HG03139 (cell line): ENCODE results near the gene ITIH3.

ENCODE experiments used
- ATAC-seq: cut with Tn5 transposase; IDR thresholded peaks from one replicate; pipeline ENCODE4 v1.9.1; 2021; ENCODE audit not compliant: unreplicated experiment

The ITIH3 gene

DNA sequence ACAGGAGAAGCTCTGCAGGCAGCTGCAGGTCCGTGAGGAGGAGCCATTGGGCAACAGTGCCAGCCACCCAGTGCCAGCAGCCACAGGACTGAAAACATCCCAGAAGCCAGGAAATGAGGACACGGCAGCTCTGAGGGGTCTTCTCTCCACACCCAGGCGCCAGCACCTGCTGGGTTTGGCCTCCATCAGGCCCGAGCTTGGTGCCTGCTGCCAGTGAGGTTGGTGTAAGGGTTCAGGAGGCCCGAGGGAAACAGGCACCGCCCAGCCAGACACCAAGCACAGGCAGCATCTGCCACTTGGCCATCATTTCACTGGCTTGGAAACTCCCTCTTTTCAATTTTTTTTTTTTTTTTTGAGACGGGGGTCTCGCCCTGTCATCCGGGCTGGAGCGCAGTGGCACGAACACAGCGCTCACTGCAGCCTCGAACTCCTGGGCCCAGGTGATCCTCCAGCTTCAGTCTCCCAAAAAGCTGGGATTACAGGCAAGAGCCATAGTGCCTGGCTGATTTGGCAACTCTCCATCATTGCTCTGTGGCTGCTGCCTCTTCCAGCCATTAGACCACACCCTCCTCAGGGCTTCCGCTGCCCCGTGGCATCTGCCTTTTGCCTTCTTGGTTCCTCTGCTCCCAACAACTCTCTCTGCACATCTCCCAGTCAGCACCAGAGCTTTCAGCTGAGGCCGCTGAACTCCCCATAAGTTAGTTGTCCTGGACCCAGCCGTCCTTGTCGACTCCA is 1.5 kb upstream of the ITIH3 start:
- ATAC-seq = no peak

GRCh38 chr3:52793702-52794611 is 639 bp upstream of the ITIH3 start:
- ATAC-seq = no peak

DNA sequence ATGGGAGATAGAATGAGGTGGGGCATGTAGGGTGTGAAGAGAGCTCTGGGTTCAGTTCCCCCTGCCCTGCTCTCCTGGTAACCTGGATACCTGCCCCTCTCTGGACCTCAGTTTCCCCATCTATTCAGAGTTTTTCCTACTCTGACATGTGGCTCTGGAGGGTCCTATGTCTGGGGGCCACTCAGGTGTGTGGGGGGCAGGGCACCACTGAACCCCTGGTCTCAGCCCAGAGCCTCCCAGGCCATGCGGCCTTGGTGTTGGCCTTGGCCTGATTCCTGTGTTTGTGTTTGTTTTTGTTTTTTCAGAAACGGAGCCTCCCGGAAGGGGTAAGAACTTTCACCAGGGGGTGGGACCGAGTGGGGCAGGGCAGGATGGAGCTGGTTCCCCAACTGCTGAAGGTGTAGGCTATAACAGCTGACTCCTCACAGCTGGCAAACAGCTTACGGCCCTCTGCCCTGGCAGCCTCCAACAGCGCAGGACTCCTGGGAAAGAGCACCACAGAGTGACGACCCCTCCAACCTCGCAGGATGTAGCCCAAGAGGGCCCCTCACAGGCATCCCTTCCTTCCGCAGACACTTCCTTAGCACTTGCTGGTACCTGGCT is 803 bp downstream of the ITIH3 start:
- ATAC-seq = no peak

DNA sequence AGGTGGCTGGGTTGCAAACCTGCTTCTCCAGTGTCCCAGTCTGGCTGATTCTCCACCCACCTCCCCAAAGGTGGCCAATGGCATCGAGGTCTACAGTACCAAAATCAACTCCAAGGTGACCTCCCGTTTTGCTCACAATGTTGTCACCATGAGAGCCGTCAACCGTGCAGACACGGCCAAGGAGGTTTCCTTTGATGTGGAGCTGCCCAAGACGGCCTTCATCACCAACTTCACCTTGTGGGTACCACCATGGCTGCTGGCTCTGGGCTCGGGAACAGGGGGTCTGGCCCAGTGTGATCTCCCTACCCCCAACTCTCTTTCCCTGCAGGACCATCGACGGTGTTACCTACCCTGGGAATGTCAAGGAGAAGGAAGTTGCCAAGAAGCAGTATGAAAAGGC is 1.8 kb downstream of the ITIH3 start:
- ATAC-seq = no peak

GRCh38 chr3:52798376-52798977 is 3.9 kb downstream of the ITIH3 start:
- no peak for ATAC-seq

GRCh38 chr3:52798978-52799476 is 4.4 kb downstream of the ITIH3 start:
- no peak for ATAC-seq

GRCh38 chr3:52800079-52800478 is 5.5 kb downstream of the ITIH3 start:
- ATAC-seq = no peak

DNA sequence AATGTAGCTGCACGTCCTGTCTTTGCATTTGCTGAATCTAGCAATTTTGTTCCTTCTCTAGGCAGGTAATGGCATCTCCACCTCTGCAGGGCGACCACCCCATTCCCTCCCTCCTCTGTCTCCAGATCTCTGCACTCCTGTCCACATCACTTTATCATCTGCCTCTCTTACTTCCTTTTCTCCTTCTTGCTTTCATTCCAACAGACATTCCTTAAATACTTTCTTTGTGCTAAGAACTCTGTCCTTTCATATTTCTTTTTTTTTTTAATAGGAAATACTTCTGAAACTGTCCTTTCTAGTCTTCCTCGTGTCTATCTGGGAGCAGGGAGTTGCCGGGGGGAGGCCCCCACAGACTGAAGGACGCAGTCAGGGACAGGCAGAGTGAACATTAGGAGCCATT is 7.2 kb downstream of the ITIH3 start:
- ATAC-seq = no peak

- ATAC-seq = no peak
These were observed 10.9 kb downstream of the ITIH3 start for GRCh38 chr3:52805270-52806039.

- no peak for ATAC-seq
These were observed 14.6 kb downstream of the ITIH3 start for GRCh38 chr3:52809149-52809548.

DNA sequence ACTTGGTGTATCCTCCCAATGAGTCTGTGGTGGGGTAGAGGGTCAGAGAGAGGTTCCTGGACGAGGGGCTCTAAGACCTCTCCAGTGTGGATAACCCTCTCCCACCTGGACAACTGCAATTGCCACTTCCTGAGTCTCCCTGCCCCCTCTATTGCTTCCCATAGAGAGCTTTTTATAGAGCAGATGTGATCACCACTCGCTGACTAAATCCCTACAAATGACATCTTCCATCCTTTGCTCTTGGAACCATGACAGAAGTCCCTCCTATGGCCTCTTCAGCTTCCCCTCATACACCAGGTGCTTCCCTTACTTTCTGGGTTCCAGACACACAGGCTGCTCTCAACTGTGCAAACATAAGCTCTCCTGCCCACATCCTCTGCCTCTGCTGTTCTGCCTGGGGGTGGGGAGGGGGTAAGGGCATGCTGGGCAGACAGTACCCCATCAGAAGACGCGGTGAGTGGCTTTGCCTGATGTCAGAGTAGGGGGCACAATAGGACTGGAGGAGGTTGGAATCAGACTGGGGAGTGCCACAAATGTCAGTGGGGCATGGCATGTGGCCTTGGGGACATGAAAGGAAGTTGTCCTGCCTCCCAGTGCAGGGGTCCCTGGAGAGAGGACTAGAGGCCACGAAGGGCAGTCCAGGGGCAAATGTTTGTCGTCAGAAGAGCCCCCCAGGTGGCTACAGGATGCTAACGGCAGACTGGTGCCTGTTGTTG is 15.2 kb downstream of the ITIH3 start:
- no peak for ATAC-seq

DNA sequence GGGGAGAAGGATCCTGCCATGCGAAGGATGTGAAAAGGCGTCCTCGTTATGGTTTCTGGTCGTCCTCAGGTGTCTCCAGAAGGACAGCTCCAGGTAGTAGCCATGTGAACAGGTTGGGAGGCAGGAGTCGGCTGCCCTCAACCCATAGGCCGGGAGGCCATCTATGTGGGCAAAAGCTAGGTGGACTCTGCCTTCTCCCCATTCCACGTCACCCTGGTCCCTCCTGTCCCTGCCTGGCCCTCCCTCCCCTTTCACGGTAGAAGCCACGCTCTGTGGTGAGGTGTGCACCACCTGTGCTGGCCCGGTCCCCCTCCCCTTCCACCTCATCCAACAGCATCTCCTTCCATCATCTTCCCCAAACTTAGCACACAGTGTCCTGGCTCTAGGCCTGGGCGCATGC is 16.3 kb downstream of the ITIH3 start:
- no peak for ATAC-seq

DNA sequence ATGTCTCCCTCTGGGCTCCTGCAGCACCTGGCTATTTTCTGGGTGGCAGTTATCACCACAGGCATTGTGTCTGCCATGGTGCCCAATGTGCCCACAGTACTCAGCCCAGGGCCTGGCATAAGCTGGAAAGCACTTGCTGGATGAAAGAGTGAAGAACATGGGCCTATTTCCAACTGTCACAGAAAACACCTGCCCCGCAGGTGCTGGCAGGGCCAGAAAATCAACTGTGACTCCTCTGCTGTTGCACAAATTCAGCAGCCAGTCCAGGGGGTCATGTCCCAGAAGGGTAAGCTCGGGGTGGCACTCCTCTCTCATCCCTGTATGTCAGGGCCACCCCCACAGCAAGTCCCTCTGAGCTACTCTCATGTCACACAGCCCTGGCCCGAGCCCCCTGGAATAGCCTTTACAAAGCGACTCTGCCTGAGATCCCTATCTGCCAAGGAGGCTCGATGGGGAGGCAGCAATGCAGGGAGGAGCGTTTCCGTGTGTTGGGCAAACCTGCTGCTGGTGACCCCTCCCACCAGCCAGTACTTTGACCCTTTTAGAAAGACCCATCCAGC is 16.9 kb downstream of the ITIH3 start:
- ATAC-seq = no peak

DNA sequence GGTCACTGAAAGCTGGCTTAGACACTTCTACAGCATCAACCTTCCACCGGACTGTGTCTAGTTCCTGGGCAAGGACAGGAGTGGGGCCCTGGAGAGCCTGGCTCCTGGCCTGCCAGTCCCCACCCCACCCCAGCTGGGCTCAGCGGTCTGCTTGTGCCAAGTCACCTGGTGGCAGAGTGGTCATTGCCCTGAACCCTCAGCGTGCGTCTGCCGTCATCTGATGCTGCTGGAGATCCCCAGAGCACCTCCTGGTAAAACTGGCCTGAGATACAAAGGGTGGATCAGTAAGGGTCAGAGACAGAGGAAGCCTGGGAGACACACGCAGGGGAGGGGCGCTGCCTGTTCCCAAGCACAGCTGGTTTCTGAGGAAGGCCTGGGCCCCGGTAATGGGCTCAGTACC is 19.2 kb downstream of the ITIH3 start:
- ATAC-seq = no peak

- no peak for ATAC-seq
These were observed 21.6 kb downstream of the ITIH3 start for GRCh38 chr3:52816199-52816598.

- no peak for ATAC-seq
These were observed 22.1 kb downstream of the ITIH3 start for GRCh38 chr3:52816654-52817053.

DNA sequence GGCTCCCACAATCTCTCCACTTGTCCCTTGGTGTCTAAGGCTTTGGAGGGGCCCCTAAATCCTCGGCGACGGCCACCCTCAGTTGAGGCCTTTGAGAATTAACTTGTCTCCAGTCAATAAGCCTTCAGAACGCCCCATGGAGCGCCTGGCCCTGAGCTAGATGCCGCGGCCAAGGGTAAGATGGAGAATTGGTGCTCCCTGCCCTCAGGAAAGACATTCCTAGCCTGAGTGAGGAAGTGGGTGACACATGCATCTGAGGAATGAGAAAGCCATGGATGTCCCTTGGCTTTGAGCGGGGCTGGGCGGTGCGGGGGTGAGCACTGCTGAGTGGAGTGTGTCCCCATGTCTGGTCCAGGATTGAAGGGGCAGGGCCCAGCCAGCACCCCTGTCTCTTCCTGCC is 22.6 kb downstream of the ITIH3 start:
- ATAC-seq = no peak

DNA sequence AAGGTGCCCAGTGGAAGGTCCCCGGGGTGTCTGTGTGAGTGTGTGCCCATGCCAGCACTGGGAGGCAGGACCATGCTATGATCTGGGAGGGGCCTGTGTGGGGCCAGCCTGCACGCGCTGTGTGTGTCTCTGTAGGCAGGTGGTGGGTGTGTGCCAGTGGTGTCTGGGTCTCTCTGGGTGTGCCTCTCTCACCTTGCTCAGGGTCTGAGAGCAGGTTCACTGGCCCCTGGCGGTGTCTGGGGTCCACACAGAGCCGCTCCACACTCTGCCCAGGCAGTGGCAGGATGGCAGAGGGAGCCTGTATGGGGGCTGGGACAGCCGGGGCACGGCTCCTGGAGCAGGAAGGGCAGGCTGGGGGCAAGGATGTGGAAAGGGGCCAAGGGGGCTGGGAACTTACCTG is 23.3 kb downstream of the ITIH3 start:
- no peak for ATAC-seq

- ATAC-seq = no peak
These were observed 25.3 kb downstream of the ITIH3 start for GRCh38 chr3:52819936-52820335.

DNA sequence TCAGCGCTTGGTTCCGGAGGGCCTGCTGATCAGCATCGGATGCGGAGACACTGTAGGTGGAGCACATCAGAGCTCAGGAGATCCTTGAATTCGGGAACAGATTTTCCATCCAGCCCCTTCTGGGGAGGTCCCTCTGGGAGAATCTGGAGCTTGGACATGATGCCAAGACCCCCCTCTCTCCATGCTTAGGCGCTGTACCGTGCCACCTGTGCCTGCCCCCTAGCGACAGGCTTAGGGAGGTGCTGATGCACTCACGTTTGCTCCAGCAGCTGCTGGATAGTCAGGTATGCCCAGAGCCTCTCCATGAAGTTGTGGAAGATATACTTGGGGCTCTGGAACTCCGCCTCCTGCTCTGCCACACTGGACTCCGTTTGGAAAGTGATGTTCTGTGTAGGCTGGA is 26.1 kb downstream of the ITIH3 start:
- ATAC-seq = no peak
